ENCODE results near the gene SPEF2.

Gene SPEF2

GRCh38 chr5:35674049-35674448 lies 56.4 kb downstream of the SPEF2 start:
- H3K4me3 ChIP-seq (ENCODE audit: low read depth, low read length), result no peak overlapping the region
- H3K9me3 ChIP-seq (ENCODE audit: control insufficient read depth, insufficient read depth, low read depth, low read length), result no peaks in the 10 kb centered on the region
- H3K27me3 ChIP-seq (ENCODE audit: control insufficient read depth, insufficient read depth, low read length), result no peaks in the 10 kb centered on the region
- H3K4me1 ChIP-seq (ENCODE audit: control insufficient read depth, insufficient read depth, low read length), result no peaks in the 10 kb centered on the region
- no peak overlapping the region for H3K27ac ChIP-seq (ENCODE audit: low read depth, low read length)
- H3K36me3 ChIP-seq (ENCODE audit: control insufficient read depth, insufficient read depth, low read length), result no peaks in the 10 kb centered on the region
- no peak overlapping the region for H3K9ac ChIP-seq (ENCODE audit: low read length)

GRCh38 chr5:35675392-35675791 lies 57.7 kb downstream of the SPEF2 start:
- Histone ChIP-seq H3K9ac (ENCODE audit: low read length) (no peak overlapping the region), H3K36me3 (ENCODE audit: control insufficient read depth, insufficient read depth, low read length) (no peaks in the 10 kb centered on the region), H3K27ac (ENCODE audit: low read depth, low read length) (no peak overlapping the region), H3K4me3 (ENCODE audit: low read depth, low read length) (no peak overlapping the region), H3K9me3 (ENCODE audit: control insufficient read depth, insufficient read depth, low read depth, low read length) (no peaks in the 10 kb centered on the region), H3K27me3 (ENCODE audit: control insufficient read depth, insufficient read depth, low read length) (no peaks in the 10 kb centered on the region), H3K4me1 (ENCODE audit: control insufficient read depth, insufficient read depth, low read length) (no peaks in the 10 kb centered on the region)

- no peaks in the 10 kb centered on the region for H3K36me3 ChIP-seq (ENCODE audit: control insufficient read depth, insufficient read depth, low read length)
- H3K4me1 ChIP-seq (ENCODE audit: control insufficient read depth, insufficient read depth, low read length), result no peaks in the 10 kb centered on the region
- no peaks in the 10 kb centered on the region for H3K9me3 ChIP-seq (ENCODE audit: control insufficient read depth, insufficient read depth, low read depth, low read length)
- H3K27ac ChIP-seq (ENCODE audit: low read depth, low read length), result no peak overlapping the region
- no peak overlapping the region for H3K4me3 ChIP-seq (ENCODE audit: low read depth, low read length)
- no peak overlapping the region for H3K9ac ChIP-seq (ENCODE audit: low read length)
- H3K27me3 ChIP-seq (ENCODE audit: control insufficient read depth, insufficient read depth, low read length), result no peaks in the 10 kb centered on the region
These were observed 60.2 kb downstream of the SPEF2 start for GRCh38 chr5:35677878-35678277.

- Histone ChIP-seq H3K4me1 (ENCODE audit: control insufficient read depth, insufficient read depth, low read length) (no peaks in the 10 kb centered on the region), H3K27me3 (ENCODE audit: control insufficient read depth, insufficient read depth, low read length) (no peaks in the 10 kb centered on the region), H3K36me3 (ENCODE audit: control insufficient read depth, insufficient read depth, low read length) (no peaks in the 10 kb centered on the region), H3K4me3 (ENCODE audit: low read depth, low read length) (no peak overlapping the region), H3K27ac (ENCODE audit: low read depth, low read length) (no peak overlapping the region), H3K9me3 (ENCODE audit: control insufficient read depth, insufficient read depth, low read depth, low read length) (no peaks in the 10 kb centered on the region), H3K9ac (ENCODE audit: low read length) (no peak overlapping the region)
These were observed 61.0 kb downstream of the SPEF2 start for GRCh38 chr5:35678661-35679060.

GRCh38 chr5:35679357-35679756 lies 61.7 kb downstream of the SPEF2 start:
- H3K4me1 ChIP-seq (ENCODE audit: control insufficient read depth, insufficient read depth, low read length), result no peaks in the 10 kb centered on the region
- no peaks in the 10 kb centered on the region for H3K9me3 ChIP-seq (ENCODE audit: control insufficient read depth, insufficient read depth, low read depth, low read length)
- H3K36me3 ChIP-seq (ENCODE audit: control insufficient read depth, insufficient read depth, low read length), result no peaks in the 10 kb centered on the region
- no peak overlapping the region for H3K9ac ChIP-seq (ENCODE audit: low read length)
- H3K27ac ChIP-seq (ENCODE audit: low read depth, low read length), result no peak overlapping the region
- H3K4me3 ChIP-seq (ENCODE audit: low read depth, low read length), result no peak overlapping the region
- no peaks in the 10 kb centered on the region for H3K27me3 ChIP-seq (ENCODE audit: control insufficient read depth, insufficient read depth, low read length)

- Histone ChIP-seq H3K36me3 (ENCODE audit: control insufficient read depth, insufficient read depth, low read length) (no peaks in the 10 kb centered on the region), H3K4me1 (ENCODE audit: control insufficient read depth, insufficient read depth, low read length) (no peaks in the 10 kb centered on the region), H3K9ac (ENCODE audit: low read length) (no peak overlapping the region), H3K27ac (ENCODE audit: low read depth, low read length) (no peak overlapping the region), H3K4me3 (ENCODE audit: low read depth, low read length) (no peak overlapping the region), H3K9me3 (ENCODE audit: control insufficient read depth, insufficient read depth, low read depth, low read length) (no peaks in the 10 kb centered on the region), H3K27me3 (ENCODE audit: control insufficient read depth, insufficient read depth, low read length) (no peaks in the 10 kb centered on the region)
These were observed 64.2 kb downstream of the SPEF2 start for GRCh38 chr5:35681911-35682310.

GRCh38 chr5:35683466-35683865 lies 65.8 kb downstream of the SPEF2 start:
- no peaks in the 10 kb centered on the region for H3K4me1 ChIP-seq (ENCODE audit: control insufficient read depth, insufficient read depth, low read length)
- H3K9me3 ChIP-seq (ENCODE audit: control insufficient read depth, insufficient read depth, low read depth, low read length), result no peaks in the 10 kb centered on the region
- H3K27me3 ChIP-seq (ENCODE audit: control insufficient read depth, insufficient read depth, low read length), result no peaks in the 10 kb centered on the region
- no peak overlapping the region for H3K27ac ChIP-seq (ENCODE audit: low read depth, low read length)
- H3K9ac ChIP-seq (ENCODE audit: low read length), result no peak overlapping the region
- H3K4me3 ChIP-seq (ENCODE audit: low read depth, low read length), result no peak overlapping the region
- no peaks in the 10 kb centered on the region for H3K36me3 ChIP-seq (ENCODE audit: control insufficient read depth, insufficient read depth, low read length)

- no peak overlapping the region for H3K9ac ChIP-seq (ENCODE audit: low read length)
These were observed 67.5 kb downstream of the SPEF2 start for GRCh38 chr5:35685161-35685560.

GRCh38 chr5:35687961-35688360 lies 70.3 kb downstream of the SPEF2 start:
- Histone ChIP-seq H3K36me3 (ENCODE audit: control insufficient read depth, insufficient read depth, low read length) (no peaks in the 10 kb centered on the region), H3K9ac (ENCODE audit: low read length) (no peak overlapping the region), H3K4me1 (ENCODE audit: control insufficient read depth, insufficient read depth, low read length) (no peaks in the 10 kb centered on the region), H3K9me3 (ENCODE audit: control insufficient read depth, insufficient read depth, low read depth, low read length) (no peaks in the 10 kb centered on the region), H3K4me3 (ENCODE audit: low read depth, low read length) (no peak overlapping the region), H3K27ac (ENCODE audit: low read depth, low read length) (no peak overlapping the region), H3K27me3 (ENCODE audit: control insufficient read depth, insufficient read depth, low read length) (no peaks in the 10 kb centered on the region)

More at GRCh38 chr5:35685161-35685560, 67.5 kb downstream of the SPEF2 start:
- no peaks in the 10 kb centered on the region for H3K36me3 ChIP-seq (ENCODE audit: control insufficient read depth, insufficient read depth, low read length)
- no peak overlapping the region for H3K27ac ChIP-seq (ENCODE audit: low read depth, low read length)
- no peaks in the 10 kb centered on the region for H3K27me3 ChIP-seq (ENCODE audit: control insufficient read depth, insufficient read depth, low read length)
- H3K4me1 ChIP-seq (ENCODE audit: control insufficient read depth, insufficient read depth, low read length), result no peaks in the 10 kb centered on the region
- H3K4me3 ChIP-seq (ENCODE audit: low read depth, low read length), result no peak overlapping the region
- H3K9me3 ChIP-seq (ENCODE audit: control insufficient read depth, insufficient read depth, low read depth, low read length), result no peaks in the 10 kb centered on the region

- H3K4me1 ChIP-seq (ENCODE audit: control insufficient read depth, insufficient read depth, low read length), result no peaks in the 10 kb centered on the region
- H3K27me3 ChIP-seq (ENCODE audit: control insufficient read depth, insufficient read depth, low read length), result peaks cover 6% of the 10 kb centered on the region; the same call in 1 of the 2 replicates
- H3K4me3 ChIP-seq (ENCODE audit: low read depth, low read length), result no peak overlapping the region
- H3K9ac ChIP-seq (ENCODE audit: low read length), result no peak overlapping the region
- no peak overlapping the region for H3K27ac ChIP-seq (ENCODE audit: low read depth, low read length)
- no peaks in the 10 kb centered on the region for H3K9me3 ChIP-seq (ENCODE audit: control insufficient read depth, insufficient read depth, low read depth, low read length)
- H3K36me3 ChIP-seq (ENCODE audit: control insufficient read depth, insufficient read depth, low read length), result no peaks in the 10 kb centered on the region
These were observed 76.8 kb downstream of the SPEF2 start for GRCh38 chr5:35694481-35694880.

GRCh38 chr5:35698047-35698808 lies 80.6 kb downstream of the SPEF2 start:
- no peaks in the 10 kb centered on the region for H3K36me3 ChIP-seq (ENCODE audit: control insufficient read depth, insufficient read depth, low read length)
- H3K4me1 ChIP-seq (ENCODE audit: control insufficient read depth, insufficient read depth, low read length), result no peaks in the 10 kb centered on the region
- H3K4me3 ChIP-seq (ENCODE audit: low read depth, low read length), result no peak overlapping the region
- H3K9me3 ChIP-seq (ENCODE audit: control insufficient read depth, insufficient read depth, low read depth, low read length), result no peaks in the 10 kb centered on the region
- H3K27me3 ChIP-seq (ENCODE audit: control insufficient read depth, insufficient read depth, low read length), result peaks cover 6% of the 10 kb centered on the region; the same call in 1 of the 2 replicates
- H3K9ac ChIP-seq (ENCODE audit: low read length), result no peak overlapping the region
- H3K27ac ChIP-seq (ENCODE audit: low read depth, low read length), result no peak overlapping the region
